Measurements from ENCODE around the gene PSMC2. TPM values are rescaled to one million over a fixed set of nuclear protein-coding genes. Genes with fewer than 3 reads are reported as not detected.

Gene PSMC2
- 147 TPM for polyA plus RNA-seq (2013, experiment 1 of 2)
- 145 TPM for polyA plus RNA-seq (2013, experiment 2 of 2)

- WGBS, 2 experiments (ENCODE audit: insufficient coverage in 2 of 2) = 1% methylated on average over 17 to 23 of the region's 25 CpGs
- peaks cover 15% of the 10 kb centered on the region for H3K36me3 ChIP-seq (ENCODE audit: control insufficient read depth, insufficient read depth, low read length)
- peak within 1 kb of the TSS; percentile 90 for H3K27ac ChIP-seq (ENCODE audit: low read depth, low read length, severe bottlenecking)
- no peaks in the 10 kb centered on the region for H3K9me3 ChIP-seq (ENCODE audit: control insufficient read depth, low read length)
- peaks cover 3% of the 10 kb centered on the region for H3K4me1 ChIP-seq (ENCODE audit: control insufficient read depth, insufficient read depth, low read length, poor library complexity, severe bottlenecking)
- H3K4me3 ChIP-seq (ENCODE audit: extremely low read depth, insufficient read depth, low read length, poor library complexity, severe bottlenecking) = peak within 1 kb of the TSS; percentile 87
Observed at GRCh38 chr7:103347507-103348267, at the start of gene PSMC2. Gene PSMC2, plus strand, starts transcription at chr7:103347643. Its CDS starts 69 bp downstream, at chr7:103347712.

- peak overlapping the region; percentile 73 for H3K4me3 ChIP-seq (ENCODE audit: extremely low read depth, insufficient read depth, low read length, poor library complexity, severe bottlenecking)
- no peaks in the 10 kb centered on the region for H3K9me3 ChIP-seq (ENCODE audit: control insufficient read depth, low read length)
- peaks cover 38% of the 10 kb centered on the region for H3K36me3 ChIP-seq (ENCODE audit: control insufficient read depth, insufficient read depth, low read length)
- peak overlapping the region; percentile 85 for H3K27ac ChIP-seq (ENCODE audit: low read depth, low read length, severe bottlenecking)
- H3K4me1 ChIP-seq (ENCODE audit: control insufficient read depth, insufficient read depth, low read length, poor library complexity, severe bottlenecking) = no peaks in the 10 kb centered on the region
- WGBS, 2 experiments (ENCODE audit: insufficient coverage in 2 of 2) = 3% methylated on average over 6 of the region's 7 CpGs; no CpG with 5 or more reads in 1 of the 2 experiments
Observed at GRCh38 chr7:103297837-103298179, 49.6 kb upstream of the PSMC2 start.

- H3K4me1 ChIP-seq (ENCODE audit: control insufficient read depth, insufficient read depth, low read length, poor library complexity, severe bottlenecking) = no peaks in the 10 kb centered on the region
- no CpG with 5 or more reads among the region's 6 CpGs for WGBS, 2 experiments (ENCODE audit: insufficient coverage in 2 of 2)
- H3K4me3 ChIP-seq (ENCODE audit: extremely low read depth, insufficient read depth, low read length, poor library complexity, severe bottlenecking) = no peak overlapping the region
- H3K27ac ChIP-seq (ENCODE audit: low read depth, low read length, severe bottlenecking) = no peak overlapping the region
- H3K36me3 ChIP-seq (ENCODE audit: control insufficient read depth, insufficient read depth, low read length) = peaks cover 55% of the 10 kb centered on the region
- H3K9me3 ChIP-seq (ENCODE audit: control insufficient read depth, low read length) = no peaks in the 10 kb centered on the region
Observed at GRCh38 chr7:103299660-103300059, 47.8 kb upstream of the PSMC2 start.

GRCh38 chr7:103301441-103301840 is 46.0 kb upstream of the PSMC2 start:
- no CpG with 5 or more reads among the region's 2 CpGs for WGBS, 2 experiments (ENCODE audit: insufficient coverage in 2 of 2)
- no peak overlapping the region for H3K4me3 ChIP-seq (ENCODE audit: extremely low read depth, insufficient read depth, low read length, poor library complexity, severe bottlenecking)
- H3K9me3 ChIP-seq (ENCODE audit: control insufficient read depth, low read length) = no peaks in the 10 kb centered on the region
- peaks cover 70% of the 10 kb centered on the region for H3K36me3 ChIP-seq (ENCODE audit: control insufficient read depth, insufficient read depth, low read length)
- H3K4me1 ChIP-seq (ENCODE audit: control insufficient read depth, insufficient read depth, low read length, poor library complexity, severe bottlenecking) = no peaks in the 10 kb centered on the region
- H3K27ac ChIP-seq (ENCODE audit: low read depth, low read length, severe bottlenecking) = no peak overlapping the region

GRCh38 chr7:103307503-103308231 is 39.8 kb upstream of the PSMC2 start:
- H3K36me3 ChIP-seq (ENCODE audit: control insufficient read depth, insufficient read depth, low read length) = peaks cover 94% of the 10 kb centered on the region
- no peak overlapping the region for H3K27ac ChIP-seq (ENCODE audit: low read depth, low read length, severe bottlenecking)
- H3K4me1 ChIP-seq (ENCODE audit: control insufficient read depth, insufficient read depth, low read length, poor library complexity, severe bottlenecking) = no peaks in the 10 kb centered on the region
- no peak overlapping the region for H3K4me3 ChIP-seq (ENCODE audit: extremely low read depth, insufficient read depth, low read length, poor library complexity, severe bottlenecking)
- no CpG with 5 or more reads among the region's 3 CpGs for WGBS, 2 experiments (ENCODE audit: insufficient coverage in 2 of 2)
- H3K9me3 ChIP-seq (ENCODE audit: control insufficient read depth, low read length) = no peaks in the 10 kb centered on the region

- Histone ChIP-seq H3K4me3 (ENCODE audit: extremely low read depth, insufficient read depth, low read length, poor library complexity, severe bottlenecking) (no peak overlapping the region), H3K4me1 (ENCODE audit: control insufficient read depth, insufficient read depth, low read length, poor library complexity, severe bottlenecking) (no peaks in the 10 kb centered on the region), H3K36me3 (ENCODE audit: control insufficient read depth, insufficient read depth, low read length) (peaks cover 90% of the 10 kb centered on the region), H3K9me3 (ENCODE audit: control insufficient read depth, low read length) (no peaks in the 10 kb centered on the region), H3K27ac (ENCODE audit: low read depth, low read length, severe bottlenecking) (no peak overlapping the region)
- WGBS, 2 experiments (ENCODE audit: insufficient coverage in 2 of 2) = 86% methylated on average over 1 of the region's 2 CpGs; no CpG with 5 or more reads in 1 of the 2 experiments
Observed at GRCh38 chr7:103314852-103315251, 32.6 kb upstream of the PSMC2 start.

- Histone ChIP-seq H3K27ac (ENCODE audit: low read depth, low read length, severe bottlenecking) (no peak overlapping the region), H3K36me3 (ENCODE audit: control insufficient read depth, insufficient read depth, low read length) (peaks cover 82% of the 10 kb centered on the region), H3K4me1 (ENCODE audit: control insufficient read depth, insufficient read depth, low read length, poor library complexity, severe bottlenecking) (no peaks in the 10 kb centered on the region), H3K9me3 (ENCODE audit: control insufficient read depth, low read length) (no peaks in the 10 kb centered on the region), H3K4me3 (ENCODE audit: extremely low read depth, insufficient read depth, low read length, poor library complexity, severe bottlenecking) (no peak overlapping the region)
- WGBS, 2 experiments (ENCODE audit: insufficient coverage in 2 of 2) = 92% methylated on average over 2 of the region's 2 CpGs; no CpG with 5 or more reads in 1 of the 2 experiments
Observed at GRCh38 chr7:103316380-103316941, 31.0 kb upstream of the PSMC2 start.

- H3K9me3 ChIP-seq (ENCODE audit: control insufficient read depth, low read length) = no peaks in the 10 kb centered on the region
- H3K27ac ChIP-seq (ENCODE audit: low read depth, low read length, severe bottlenecking) = no peak overlapping the region
- H3K4me3 ChIP-seq (ENCODE audit: extremely low read depth, insufficient read depth, low read length, poor library complexity, severe bottlenecking) = no peak overlapping the region
- H3K36me3 ChIP-seq (ENCODE audit: control insufficient read depth, insufficient read depth, low read length) = peaks cover 81% of the 10 kb centered on the region
- H3K4me1 ChIP-seq (ENCODE audit: control insufficient read depth, insufficient read depth, low read length, poor library complexity, severe bottlenecking) = no peaks in the 10 kb centered on the region
Observed at GRCh38 chr7:103317009-103317408, 30.4 kb upstream of the PSMC2 start.

GRCh38 chr7:103325744-103326143 is 21.7 kb upstream of the PSMC2 start:
- H3K9me3 ChIP-seq (ENCODE audit: control insufficient read depth, low read length) = no peaks in the 10 kb centered on the region
- H3K27ac ChIP-seq (ENCODE audit: low read depth, low read length, severe bottlenecking) = no peak overlapping the region
- no peaks in the 10 kb centered on the region for H3K4me1 ChIP-seq (ENCODE audit: control insufficient read depth, insufficient read depth, low read length, poor library complexity, severe bottlenecking)
- peaks cover 59% of the 10 kb centered on the region for H3K36me3 ChIP-seq (ENCODE audit: control insufficient read depth, insufficient read depth, low read length)
- 86% methylated on average over 4 to 5 of the region's 8 CpGs for WGBS, 2 experiments (ENCODE audit: insufficient coverage in 2 of 2)
- H3K4me3 ChIP-seq (ENCODE audit: extremely low read depth, insufficient read depth, low read length, poor library complexity, severe bottlenecking) = no peak overlapping the region

- peaks cover 92% of the 10 kb centered on the region for H3K36me3 ChIP-seq (ENCODE audit: control insufficient read depth, insufficient read depth, low read length)
- no peak overlapping the region for H3K27ac ChIP-seq (ENCODE audit: low read depth, low read length, severe bottlenecking)
- H3K4me1 ChIP-seq (ENCODE audit: control insufficient read depth, insufficient read depth, low read length, poor library complexity, severe bottlenecking) = no peaks in the 10 kb centered on the region
- WGBS, 2 experiments (ENCODE audit: insufficient coverage in 2 of 2) = no CpG with 5 or more reads among the region's 2 CpGs
- no peaks in the 10 kb centered on the region for H3K9me3 ChIP-seq (ENCODE audit: control insufficient read depth, low read length)
- H3K4me3 ChIP-seq (ENCODE audit: extremely low read depth, insufficient read depth, low read length, poor library complexity, severe bottlenecking) = no peak overlapping the region
Observed at GRCh38 chr7:103336761-103337160, 10.7 kb upstream of the PSMC2 start.

All from mesodermal cell (in vitro differentiated cells).